Kasumi-1 (cell line): Measurements from ENCODE around the gene IQSEC1.
A peak's percentile ranks its signal among the peaks of the same experiment; 100 is the strongest.

Experiments used
- DNase-seq, 2 experiments: peaks; one replicate each; lab custom pipeline; 2025; lab: John Stamatoyannopoulos, UW

Gene IQSEC1

GRCh38 chr3:12954180-12954579, 119.0 kb downstream of the IQSEC1 start:
- DNase-seq, result no peak

- DNase-seq, result no peak
These were observed 119.8 kb downstream of the IQSEC1 start for GRCh38 chr3:12953201-12953995.

- no peak for DNase-seq
These were observed 120.7 kb downstream of the IQSEC1 start for GRCh38 chr3:12952343-12953200.

GRCh38 chr3:12948891-12949711, 124.1 kb downstream of the IQSEC1 start:
- peak; percentile 46 to 55 for DNase-seq

GRCh38 chr3:12948371-12948770, 124.9 kb downstream of the IQSEC1 start:
- no peak for DNase-seq

- peak; percentile 63 to 64 for DNase-seq
These were observed 125.5 kb downstream of the IQSEC1 start for GRCh38 chr3:12947504-12948369.

GRCh38 chr3:12946649-12947316, 126.4 kb downstream of the IQSEC1 start:
- DNase-seq, result no peak

GRCh38 chr3:12946251-12946648, 127.0 kb downstream of the IQSEC1 start:
- no peak for DNase-seq

GRCh38 chr3:12944849-12945248, 128.4 kb downstream of the IQSEC1 start:
- DNase-seq, result no peak

- no peak for DNase-seq
These were observed 128.8 kb downstream of the IQSEC1 start for GRCh38 chr3:12944413-12944812.

GRCh38 chr3:12943124-12944021, 129.9 kb downstream of the IQSEC1 start:
- no peak for DNase-seq

GRCh38 chr3:12941495-12942023, 131.7 kb downstream of the IQSEC1 start:
- no peak for DNase-seq

- no peak for DNase-seq
These were observed 132.4 kb downstream of the IQSEC1 start for GRCh38 chr3:12940854-12941253.

- DNase-seq, result no peak
These were observed 134.1 kb downstream of the IQSEC1 start for GRCh38 chr3:12939137-12939536.

GRCh38 chr3:12938258-12938711, 134.9 kb downstream of the IQSEC1 start:
- DNase-seq, result no peak

GRCh38 chr3:12935861-12936830, 137.1 kb downstream of the IQSEC1 start:
- DNase-seq, result no peak

GRCh38 chr3:12935023-12935860, 138.0 kb downstream of the IQSEC1 start:
- DNase-seq, result no peak
